Skin epidermis (tissue), 12 donors: ENCODE results near the gene SLC37A2.

Experiments used
- H3K27ac ChIP-seq, 21 experiments: fragments of 200-600 bp; sonication (generic) in 11 of 21; one replicate each; pipeline ENCODE4 v1.5.0; 2020; ENCODE audit warnings: mild to moderate bottlenecking in 3 of 21, inconsistent platforms in 2 of 21, moderate library complexity in 2 of 21
- H3K4me3 ChIP-seq, 7 experiments: fragments of 200-600 bp; sonication (generic) in 2 of 7; one replicate each; pipeline ENCODE4 v1.5.0; 2020; ENCODE audit warnings: inconsistent platforms in 2 of 7, mild to moderate bottlenecking in 2 of 7, moderate library complexity in 1 of 7

Gene SLC37A2

DNA sequence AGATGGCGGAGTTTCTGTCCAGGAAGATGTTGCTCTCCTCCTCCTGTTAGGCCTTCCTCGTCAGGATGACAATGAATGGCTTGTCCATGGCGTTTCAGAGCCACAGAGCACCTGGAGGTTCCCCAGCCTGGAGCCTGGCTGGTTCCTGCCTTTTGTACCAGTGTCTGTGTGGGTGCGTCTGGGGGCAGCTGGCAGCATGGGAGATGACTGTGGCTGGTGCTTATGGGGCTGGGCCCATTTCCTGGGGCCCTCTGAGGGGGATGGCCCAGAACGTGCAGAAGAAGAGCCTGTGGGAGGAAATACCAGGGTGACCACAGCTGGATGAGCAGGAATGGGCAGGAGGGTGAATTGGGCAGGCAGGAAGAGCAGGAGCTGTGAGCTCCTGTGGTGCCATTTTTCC, 6.7 kb downstream of the SLC37A2 start:
- Histone ChIP-seq H3K4me3 (no peak overlapping the region), H3K27ac (peak overlapping the region in 18 of 21 experiments; percentile 32 to 79 (median 60))

DNA sequence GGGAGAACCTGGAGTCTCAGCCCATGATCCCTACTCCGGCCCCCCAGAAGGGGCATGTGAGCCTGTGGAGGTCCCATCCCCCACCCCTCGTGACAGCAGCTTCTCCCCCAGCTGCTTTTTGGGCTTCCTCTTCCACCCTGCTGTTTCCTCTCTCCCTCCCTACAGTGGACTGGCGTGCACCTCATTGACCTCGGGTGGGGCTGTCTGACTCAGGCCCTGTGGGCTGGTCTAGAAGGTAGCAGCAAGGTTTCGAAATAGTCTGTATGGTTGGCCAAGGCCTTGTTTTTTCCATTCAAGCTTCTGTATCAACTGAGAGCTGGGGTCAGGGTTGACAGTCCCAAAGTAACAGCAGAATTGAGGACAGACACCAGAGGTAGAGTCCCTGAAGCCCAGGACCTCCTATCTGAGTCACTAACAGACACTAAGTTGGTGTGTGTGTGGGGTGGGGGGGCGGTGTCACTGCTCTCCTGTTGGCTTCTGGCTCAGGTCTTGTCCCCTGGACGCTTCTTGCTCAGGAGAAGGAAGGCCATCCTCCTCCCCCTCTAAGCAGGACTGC, 7.7 kb downstream of the SLC37A2 start:
- Histone ChIP-seq H3K27ac (peak overlapping the region in 20 of 21 experiments; percentile 43 to 81 (median 60)), H3K4me3 (no peak overlapping the region)

DNA sequence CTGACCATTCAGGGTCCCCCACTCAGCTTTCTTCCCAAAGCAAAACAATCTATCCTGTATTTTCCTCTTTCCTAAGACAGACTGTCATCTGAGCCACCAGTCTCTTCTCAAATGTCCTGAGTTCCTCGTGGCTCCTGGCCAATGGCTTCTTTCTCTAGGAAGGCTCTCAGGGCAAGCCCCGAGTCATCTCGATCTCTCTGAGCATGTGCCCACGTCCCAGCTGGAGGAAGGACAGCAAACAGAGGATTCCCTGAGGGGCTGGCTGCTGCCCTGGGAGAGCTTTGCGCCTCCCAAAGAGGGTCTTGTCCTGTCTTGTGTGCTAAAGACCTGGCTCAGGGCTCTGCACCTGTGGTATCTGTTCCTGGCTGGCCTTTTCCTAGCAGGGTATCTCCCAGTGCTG, 8.3 kb downstream of the SLC37A2 start:
- Histone ChIP-seq H3K4me3 (no peak overlapping the region), H3K27ac (peak overlapping the region in 16 of 21 experiments; percentile 19 to 81 (median 59))

DNA sequence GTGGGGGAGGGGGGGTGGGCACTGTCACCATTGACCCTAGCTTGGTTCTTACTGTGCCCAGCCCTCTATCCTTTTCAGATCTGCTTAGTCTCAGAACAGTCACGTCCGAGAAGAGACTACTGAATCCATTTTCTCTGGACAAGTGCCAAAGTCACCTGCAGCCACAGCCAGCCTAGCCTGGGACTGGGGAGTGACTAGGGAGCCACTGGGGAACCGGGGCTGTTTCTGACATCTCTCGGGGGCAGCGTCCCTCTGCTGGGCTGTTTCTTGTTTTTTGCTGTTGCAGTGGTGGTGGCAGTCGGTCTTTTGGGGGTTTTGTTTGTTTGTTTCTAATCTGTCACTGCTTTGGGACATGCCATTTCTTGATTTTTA, 8.7 kb downstream of the SLC37A2 start:
- Histone ChIP-seq H3K27ac (peak overlapping the region in 15 of 21 experiments; percentile 19 to 81 (median 59)), H3K4me3 (no peak overlapping the region)

DNA sequence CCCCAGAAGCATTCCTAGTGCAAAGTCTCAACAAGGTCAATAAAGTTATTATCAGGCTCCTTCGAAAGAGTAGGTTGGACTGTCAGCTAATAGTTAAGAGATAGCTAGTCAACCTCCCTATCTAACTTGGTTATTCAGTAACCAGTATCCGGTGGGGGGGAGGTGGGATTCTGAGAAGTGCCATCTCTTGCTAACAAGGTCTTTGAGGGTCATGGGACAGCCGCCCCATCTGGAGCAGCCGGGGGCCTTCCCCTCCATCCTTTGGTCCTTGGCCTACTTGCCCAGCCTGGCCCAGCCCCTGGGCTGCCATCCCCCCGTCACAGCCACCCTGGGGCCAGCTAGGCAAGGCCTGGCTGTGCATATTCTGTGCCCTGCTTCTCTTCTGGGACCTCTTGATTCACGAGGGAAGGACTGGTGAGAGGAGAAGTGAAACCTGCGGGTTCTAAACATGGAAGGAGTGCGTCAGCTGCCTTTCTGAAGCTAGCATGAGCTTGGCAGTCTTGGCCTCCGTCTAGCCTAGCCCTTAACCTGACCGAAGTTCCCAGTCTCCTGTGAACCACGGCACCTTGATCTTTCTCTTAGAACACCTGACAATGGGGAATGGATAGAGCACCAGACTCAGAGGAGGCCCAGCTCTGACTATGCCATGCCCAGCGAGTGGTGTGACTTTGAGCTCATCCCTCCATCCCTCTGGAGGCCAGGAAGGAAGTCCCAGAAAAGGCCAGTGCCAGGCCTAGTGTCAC, 9.3 kb downstream of the SLC37A2 start:
- H3K4me3 ChIP-seq = no peak overlapping the region
- H3K27ac ChIP-seq = peak overlapping the region in 12 of 21 experiments; percentile 6 to 81 (median 64)

DNA sequence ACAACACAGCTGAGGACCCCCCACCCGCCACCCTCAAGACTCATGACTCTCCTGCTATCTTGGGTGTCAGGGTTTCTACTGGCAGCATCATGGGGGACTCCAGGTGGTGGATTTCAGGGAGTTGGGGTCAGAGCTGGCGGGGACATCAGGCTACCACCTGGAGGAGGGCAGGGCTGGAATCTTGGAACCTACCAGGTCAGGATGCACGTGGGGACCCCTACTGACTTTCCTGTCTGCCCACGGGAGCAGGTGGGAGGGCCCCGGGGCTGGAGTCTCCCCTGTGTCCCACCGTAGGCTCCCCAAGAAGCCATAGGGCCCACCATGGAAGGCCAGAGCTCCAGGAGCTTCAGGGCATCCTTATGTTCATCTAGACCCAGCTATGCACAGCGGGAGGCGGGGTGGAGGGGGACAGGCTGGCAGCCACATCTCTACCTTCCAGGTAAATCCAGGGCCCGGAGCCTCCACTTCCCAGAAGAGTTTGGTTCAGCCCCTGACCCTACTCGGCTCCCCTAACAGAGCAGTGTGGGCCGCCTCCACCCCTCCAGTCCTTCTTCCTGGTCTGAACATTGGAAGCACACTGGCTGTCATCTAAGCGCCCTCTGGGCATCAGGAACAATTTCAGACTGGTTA, 10.0 kb downstream of the SLC37A2 start:
- Histone ChIP-seq H3K27ac (peak overlapping the region in 10 of 21 experiments; percentile 6 to 77 (median 48)), H3K4me3 (no peak overlapping the region)

DNA sequence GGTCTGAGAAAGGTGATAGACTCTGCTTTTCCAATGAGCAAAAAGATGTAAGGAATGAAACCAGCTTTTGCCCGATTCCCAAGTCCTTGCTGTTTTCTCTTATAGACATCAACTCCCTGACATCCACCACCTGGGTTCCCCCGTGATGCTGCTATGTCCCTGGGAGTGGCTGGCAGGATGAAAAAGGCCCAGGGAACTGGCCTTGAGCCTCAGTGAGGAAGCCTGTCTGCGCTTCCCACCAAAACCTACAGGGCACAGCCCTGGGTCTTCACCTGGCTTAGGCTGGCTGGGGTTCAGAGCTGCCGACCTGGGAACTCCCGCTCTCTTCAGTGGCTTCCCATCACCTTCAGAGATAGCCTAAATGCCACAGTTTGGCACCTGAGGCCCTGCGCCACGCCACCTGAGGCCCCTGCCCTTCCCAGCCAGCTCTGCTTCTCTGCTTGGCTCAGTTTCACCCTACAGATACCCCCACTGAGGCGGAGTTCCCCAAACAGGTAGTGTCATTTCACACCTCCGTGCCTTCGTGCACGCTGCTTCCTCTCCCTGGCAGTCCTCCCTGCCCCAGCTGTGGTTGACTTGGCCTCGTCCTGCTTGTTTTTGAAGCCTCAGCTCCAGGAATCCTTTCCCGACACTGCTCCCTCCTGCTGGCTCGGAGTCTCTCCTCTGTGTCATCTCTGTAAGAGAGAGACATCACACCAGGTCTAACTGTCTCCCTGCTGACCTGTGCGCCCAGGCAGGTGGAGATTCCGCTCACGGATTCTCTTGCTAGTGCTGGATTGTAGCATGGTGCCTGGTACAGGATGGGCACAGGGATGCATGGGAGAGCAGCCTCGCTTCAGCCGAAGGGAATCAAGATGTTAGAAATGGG, 10.7 kb downstream of the SLC37A2 start:
- Histone ChIP-seq H3K4me3 (no peak overlapping the region), H3K27ac (peak overlapping the region in 3 of 21 experiments; percentile 62 to 76 (median 65))

DNA sequence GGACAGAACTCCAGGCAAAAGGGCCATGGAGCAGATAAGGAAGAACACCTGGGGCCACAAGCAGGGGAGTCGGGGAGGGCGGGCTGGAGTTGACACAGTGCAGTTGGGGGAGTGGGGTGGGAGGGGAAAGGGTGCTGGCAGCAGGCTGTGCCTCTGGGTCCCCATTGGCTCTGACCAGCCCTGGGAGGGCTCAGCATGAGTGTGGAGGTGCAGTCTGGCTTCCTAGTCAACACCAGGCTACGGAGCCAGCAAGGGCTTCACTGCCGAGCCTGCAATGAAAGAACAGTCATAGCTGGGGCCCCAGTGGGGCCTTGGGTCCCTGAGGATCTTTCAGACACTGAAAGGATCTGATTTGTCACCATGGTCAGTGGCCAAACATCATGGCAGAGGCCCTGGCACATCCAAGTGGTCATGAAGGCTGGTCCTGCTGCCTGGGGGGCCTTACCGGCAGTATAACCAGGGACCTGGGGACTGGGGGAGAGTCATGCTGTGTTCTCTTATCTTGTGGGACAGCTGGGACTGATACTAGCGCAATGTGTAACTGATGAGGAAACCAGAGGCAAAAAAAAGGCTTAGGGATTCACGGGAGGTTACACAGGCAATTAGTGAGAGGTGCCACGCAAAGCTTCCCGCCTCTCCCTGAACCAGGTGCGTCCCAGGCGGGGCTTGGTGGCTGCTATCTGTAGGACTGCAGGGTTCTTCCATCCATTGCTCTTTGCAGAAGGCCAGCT, 11.6 kb downstream of the SLC37A2 start:
- H3K27ac ChIP-seq = peak overlapping the region in 4 of 21 experiments; percentile 33 to 76 (median 52)
- H3K4me3 ChIP-seq = no peak overlapping the region

DNA sequence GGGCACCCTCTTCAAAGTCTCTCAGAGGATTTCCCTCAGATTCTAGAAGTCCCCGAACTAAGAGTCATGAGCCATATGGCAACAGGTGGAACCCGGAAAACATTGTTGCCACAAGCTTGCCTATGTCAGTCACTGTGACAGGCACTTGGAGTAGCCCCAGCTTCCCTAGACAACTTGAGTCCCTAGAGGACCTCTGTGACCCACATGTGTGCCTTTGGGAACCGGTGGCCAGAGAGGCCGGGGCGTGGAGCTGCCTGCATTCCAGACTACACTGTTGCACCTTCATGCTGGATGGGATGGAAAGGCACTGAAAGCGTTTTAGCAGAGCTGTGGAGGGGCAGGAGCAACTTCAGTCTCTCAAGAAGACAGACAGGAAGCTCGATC, 12.1 kb downstream of the SLC37A2 start:
- no peak overlapping the region for H3K4me3 ChIP-seq
- H3K27ac ChIP-seq = peak overlapping the region in 11 of 21 experiments; percentile 10 to 76 (median 34)

DNA sequence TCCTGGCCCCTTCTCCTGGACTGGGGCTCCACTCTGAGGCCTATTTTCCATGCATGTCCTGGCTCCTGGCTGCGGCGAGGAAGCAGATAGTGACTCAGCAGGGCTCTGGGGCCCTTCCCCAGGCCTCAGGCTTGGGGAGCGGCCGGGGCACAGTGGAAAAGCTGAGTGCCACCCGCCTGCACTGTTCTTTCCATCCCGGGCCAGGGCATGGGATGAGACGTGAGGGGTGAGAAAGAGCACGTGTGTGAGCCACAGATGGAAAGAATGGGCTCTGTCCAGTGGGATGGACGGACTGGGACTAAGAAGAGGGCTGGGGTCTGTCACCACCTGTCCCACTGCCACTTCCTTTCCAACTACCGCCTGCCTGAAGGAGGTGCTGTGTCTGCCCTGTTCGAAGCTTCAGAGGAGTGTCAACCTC, 12.8 kb downstream of the SLC37A2 start:
- Histone ChIP-seq H3K4me3 (no peak overlapping the region), H3K27ac (peak overlapping the region in 10 of 21 experiments; percentile 10 to 76 (median 42))

DNA sequence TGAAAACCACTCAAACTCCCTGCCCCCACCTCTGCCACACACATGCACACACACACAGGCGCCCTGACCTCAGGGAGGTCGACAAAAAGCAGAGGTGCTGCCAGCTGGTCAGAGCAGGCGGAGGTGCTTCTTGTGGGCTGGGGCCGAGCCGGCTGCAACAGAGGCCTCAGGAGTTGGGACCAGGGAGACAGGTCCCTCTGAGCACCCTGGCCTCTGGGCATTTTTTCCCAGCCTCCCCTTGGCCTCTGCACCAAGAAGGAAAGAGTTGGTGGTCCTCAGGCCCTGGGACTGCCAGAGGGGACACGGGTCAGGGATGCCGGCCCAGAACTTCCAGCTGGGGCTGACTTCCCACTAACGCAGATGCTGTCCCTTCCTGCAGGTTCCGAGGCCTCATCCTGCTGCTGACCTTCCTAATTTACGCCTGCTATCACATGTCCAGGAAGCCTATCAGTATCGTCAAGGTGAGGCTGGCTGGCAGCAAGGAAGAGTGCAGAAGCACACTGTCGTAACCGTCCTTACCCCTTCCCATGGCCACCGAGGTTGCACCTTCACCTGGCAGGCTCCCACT, 13.4 kb downstream of the SLC37A2 start:
- Histone ChIP-seq H3K4me3 (no peak overlapping the region), H3K27ac (peak overlapping the region in 3 of 21 experiments; percentile 50 to 76 (median 54))

DNA sequence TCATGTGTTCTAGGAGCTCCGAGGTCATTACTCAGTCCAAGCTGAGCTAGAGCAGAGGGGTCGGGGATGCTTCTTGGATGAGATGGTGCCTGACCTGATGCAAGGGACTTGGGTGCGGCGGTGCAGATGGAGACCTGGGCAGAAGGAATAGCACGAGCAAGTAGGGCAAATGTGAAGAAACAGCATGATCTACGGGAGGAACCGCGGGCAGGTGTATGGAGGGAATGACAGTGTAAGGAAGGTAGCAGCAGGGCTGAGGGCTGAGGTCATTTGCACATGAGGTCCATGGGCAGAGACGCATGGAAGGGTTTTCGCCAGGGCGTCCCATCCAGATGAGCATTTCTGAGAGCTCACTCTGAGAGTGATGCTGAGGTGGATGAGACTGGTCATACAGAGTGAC, 14.9 kb downstream of the SLC37A2 start:
- Histone ChIP-seq H3K27ac (no peak overlapping the region), H3K4me3 (no peak overlapping the region)

DNA sequence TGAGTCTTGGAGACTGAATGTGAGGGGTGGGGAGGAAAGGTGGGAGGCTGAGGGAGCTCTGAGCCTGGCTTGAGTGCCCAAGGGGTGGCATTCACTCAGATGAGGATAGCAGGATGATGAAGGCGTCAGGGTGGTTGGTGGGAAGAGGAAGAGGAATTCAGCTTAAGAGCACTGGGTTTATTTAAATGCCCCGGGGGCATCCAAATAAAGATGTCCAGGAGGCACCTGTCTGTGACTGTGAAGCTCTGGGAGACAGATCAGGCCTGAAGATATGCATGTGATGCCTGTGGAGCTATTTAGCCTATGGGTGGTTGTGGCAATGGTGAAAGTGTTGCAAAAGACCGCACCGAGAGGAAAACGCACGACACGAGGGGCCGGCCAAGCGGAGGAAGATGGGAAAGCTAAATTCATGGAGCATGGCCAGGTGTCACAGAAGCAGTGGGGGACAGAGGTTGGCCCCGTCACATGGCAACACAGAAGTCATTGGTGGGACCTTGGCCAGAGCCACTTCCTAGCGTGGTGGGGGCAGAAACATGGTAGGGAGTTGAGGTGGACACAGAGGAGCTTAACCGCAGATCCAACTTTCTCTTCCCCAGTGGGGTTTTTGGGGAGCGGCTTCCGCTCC, 15.5 kb downstream of the SLC37A2 start:
- Histone ChIP-seq H3K4me3 (no peak overlapping the region), H3K27ac (no peak overlapping the region)

DNA sequence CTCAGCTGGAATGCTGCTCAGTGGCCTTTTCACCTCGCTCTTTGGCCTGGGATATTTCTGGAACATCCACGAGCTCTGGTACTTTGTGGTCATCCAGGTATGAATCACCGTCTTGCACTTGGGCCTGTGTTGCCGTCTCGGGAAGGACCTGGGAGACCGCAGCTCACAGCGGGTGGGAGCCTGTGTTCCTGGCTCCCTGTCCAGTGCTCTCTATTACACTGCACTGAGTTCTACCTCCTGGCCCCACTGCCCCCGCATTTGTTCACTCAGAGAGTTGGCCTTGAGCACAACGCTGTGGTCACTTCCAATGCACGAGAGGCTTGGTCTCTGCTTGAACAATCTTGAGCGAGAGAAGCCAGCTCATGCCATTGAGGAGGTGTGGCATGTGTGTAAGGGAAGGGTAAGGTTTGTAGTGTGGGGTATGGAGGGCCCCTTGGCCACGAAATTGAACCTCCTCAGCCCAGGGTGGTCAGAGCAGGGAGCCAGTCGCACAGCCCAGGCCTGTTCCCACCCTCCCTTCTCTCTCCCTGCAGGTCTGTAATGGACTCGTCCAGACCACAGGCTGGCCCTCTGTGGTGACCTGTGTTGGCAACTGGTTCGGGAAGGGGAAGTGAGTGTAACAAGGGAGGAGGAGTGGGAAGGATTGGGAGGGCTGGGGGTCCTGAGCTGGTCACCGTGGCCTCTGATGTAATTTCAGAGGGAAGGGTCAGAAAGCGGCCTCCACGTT, 16.2 kb downstream of the SLC37A2 start:
- H3K27ac ChIP-seq = no peak overlapping the region

DNA sequence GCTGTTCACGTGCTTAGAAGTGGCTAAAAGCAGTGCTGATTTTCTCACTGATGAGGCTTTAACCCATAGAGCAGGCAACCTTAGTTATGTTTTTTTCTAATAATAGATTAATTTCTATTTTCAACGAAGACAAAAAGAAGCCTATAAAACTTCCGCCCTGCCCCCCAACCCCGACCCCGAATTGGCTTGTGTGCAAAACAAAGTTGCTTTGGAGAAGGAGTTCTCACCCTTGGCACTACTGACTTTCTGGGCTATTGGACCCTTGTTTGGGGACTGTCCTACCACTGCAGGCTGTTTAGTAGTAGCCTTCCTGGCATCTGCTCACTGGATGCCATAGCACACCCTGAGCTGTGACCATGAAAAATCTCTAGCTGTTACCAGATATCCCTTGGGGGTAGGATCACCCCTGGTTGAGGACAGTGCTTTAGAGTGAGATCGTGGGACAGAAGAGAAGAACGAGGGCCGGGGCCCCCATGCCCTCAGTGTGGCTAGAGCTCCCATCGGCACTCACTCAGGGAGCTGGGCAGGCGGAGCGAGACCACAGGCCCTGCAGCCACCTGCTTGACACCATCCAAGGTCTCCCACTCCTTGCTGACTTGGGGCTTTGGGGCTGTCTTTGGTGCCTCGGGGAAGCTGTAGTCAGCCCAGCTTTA, 16.9 kb downstream of the SLC37A2 start:
- H3K27ac ChIP-seq = no peak overlapping the region
- no peak overlapping the region for H3K4me3 ChIP-seq

More for the DNA sequence above, 16.2 kb downstream of the SLC37A2 start:
- H3K4me3 ChIP-seq = no peak overlapping the region

DNA sequence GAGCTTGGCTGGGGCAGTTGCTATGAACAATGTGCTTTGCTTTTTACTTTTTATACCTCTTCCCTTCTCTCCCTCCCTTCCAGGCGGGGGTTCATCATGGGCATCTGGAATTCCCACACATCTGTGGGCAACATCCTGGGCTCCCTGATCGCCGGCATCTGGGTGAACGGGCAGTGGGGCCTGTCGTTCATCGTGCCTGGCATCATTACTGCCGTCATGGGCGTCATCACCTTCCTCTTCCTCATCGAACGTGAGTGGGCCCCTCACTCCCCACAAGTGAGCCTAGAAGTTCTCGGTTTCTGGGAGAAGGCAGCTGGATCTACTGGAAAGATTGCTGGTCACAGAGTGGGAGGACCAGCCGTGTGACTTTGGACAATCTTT, 17.4 kb downstream of the SLC37A2 start:
- no peak overlapping the region for H3K4me3 ChIP-seq
- no peak overlapping the region for H3K27ac ChIP-seq

DNA sequence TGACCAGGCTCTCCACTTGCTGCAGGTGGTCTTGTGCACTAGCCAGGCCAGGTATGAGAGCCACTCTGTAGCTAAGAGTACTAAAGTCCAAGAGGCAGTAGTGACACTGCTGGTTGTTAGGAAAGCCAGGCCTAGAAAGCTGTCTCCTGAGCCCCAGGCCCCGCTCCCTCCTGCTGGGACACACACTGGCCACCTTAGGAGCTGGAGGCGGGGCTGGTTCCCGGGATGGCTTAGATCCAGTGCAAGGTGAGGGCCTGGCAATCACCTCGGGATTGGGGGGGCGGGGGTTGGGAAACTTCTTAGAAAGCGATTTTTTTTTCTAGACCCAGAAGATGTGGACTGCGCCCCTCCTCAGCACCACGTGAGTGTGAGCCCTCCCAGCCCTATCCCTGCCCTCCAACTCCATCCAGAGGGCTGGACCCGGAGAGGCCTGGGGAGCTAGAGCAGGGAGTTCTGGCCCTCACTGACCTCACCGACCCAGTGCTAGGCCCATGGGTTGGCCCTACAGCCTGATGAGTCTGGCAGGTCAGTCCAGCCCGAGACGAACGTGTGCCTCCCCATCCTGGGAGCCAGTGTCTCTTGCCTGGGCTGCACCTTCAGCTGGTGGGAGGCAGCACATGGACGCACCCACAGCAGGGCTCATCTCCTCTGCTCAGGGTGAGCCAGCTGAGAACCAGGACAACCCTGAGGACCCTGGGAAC, 18.1 kb downstream of the SLC37A2 start:
- no peak overlapping the region for H3K27ac ChIP-seq
- no peak overlapping the region for H3K4me3 ChIP-seq
